ENCODE data around the gene C13orf46.

Gene C13orf46

GRCh38 chr13:113974304-113975281 is 717 bp upstream of the C13orf46 start:
- no peak overlapping the region for H3K27ac ChIP-seq
- DNase-seq (ENCODE audit: low read depth, low spot score): no peak

GRCh38 chr13:113972451-113973217 is 1.2 kb downstream of the C13orf46 start:
- H3K27ac ChIP-seq: no peak overlapping the region
- DNase-seq (ENCODE audit: low read depth, low spot score): no peak

DNA sequence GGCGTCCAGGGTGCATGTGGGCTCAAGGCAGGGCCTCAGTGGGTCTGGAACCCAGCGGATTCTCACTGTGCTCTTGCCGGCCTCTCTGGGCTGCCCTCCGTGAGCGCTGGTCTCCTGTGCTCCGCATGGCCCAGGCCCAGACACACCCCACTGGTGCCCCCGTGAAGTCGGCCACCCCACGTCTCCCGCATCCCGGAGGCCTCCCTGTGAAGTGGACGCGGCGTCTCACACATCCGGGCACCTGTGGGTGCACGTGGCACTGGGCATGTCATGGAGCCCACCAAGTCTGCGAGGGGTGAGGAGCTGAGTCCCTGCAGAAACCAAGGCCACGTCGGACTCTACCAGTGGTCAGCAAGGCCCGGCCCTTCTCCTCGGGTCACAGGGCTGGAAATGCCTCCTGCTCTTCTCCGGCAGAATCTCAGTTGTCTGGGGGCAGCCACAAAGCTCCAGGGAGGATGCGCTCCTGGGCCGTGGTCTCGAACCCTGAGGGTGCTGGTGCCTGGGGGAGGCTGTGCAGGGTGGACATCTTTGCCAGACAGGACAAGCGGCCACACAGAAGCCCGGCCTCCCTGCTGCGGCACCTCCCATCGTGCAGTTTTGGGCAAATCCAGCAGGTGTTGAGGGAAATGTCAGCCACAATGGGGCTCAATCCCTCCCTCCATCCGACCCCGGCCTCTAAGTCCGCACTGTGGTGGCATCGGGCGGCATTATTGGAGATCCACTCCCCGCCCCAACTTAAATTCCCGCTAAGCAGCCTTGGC is 2.2 kb downstream of the C13orf46 start:
- no peak for DNase-seq (ENCODE audit: low read depth, low spot score)
- peak overlapping the region; percentile 49 for H3K27ac ChIP-seq

- H3K27ac ChIP-seq: peak overlapping the region; percentile 49
- peak; percentile 69 for DNase-seq (ENCODE audit: low read depth, low spot score)
Measured at GRCh38 chr13:113970810-113971470, 2.9 kb downstream of the C13orf46 start.

- H3K27ac ChIP-seq: peak overlapping the region; percentile 49
- no peak for DNase-seq (ENCODE audit: low read depth, low spot score)
Measured at GRCh38 chr13:113969973-113970611, 3.8 kb downstream of the C13orf46 start.

GRCh38 chr13:113969311-113969972 is 4.4 kb downstream of the C13orf46 start:
- H3K27ac ChIP-seq: no peak overlapping the region
- DNase-seq (ENCODE audit: low read depth, low spot score): no peak

DNA sequence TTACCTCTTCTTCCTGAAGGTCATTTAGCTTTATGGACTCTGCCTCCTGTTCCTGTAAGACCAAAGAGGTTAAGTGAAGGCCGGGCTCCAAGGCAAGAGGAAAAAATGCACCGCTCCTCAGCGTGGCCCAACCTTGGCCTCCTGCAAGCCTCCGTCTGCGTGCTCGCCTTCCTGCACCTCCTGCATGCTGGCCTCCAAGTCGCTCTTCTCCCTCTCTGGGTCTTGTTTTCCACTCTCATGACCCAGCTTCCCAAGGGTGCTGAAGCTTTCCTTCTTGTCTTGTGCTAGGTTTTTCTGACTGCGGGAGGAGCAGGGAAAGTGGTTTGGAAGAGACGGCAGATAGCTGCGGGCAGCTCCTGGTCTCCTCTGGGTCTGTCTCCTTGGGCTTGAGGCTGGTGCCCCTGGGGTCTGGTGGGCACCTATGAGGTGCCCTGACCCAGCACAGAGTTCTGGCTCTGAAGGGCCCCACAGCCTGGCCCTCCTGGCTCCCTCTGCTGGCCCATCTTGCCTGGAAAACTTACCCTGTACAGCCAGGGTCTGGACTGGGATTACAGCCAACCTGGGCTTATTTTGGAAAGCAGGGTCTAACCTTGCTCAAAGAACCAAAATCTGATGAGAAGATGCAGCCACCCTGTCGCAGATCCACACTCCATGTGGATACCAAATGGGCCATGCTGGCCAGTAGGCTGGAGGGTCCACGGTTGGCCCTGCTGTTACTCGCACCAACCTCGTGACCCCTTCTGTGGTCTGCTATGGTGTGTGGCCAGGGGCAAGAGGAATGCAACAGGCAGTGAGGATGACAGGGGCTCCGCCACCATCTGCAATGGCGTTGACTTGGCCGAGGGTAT is 5.2 kb downstream of the C13orf46 start:
- no peak for DNase-seq (ENCODE audit: low read depth, low spot score)

GRCh38 chr13:113967729-113968462 is 6.0 kb downstream of the C13orf46 start:
- no peak for DNase-seq (ENCODE audit: low read depth, low spot score)
- H3K27ac ChIP-seq: no peak overlapping the region

More for the DNA sequence above, 5.2 kb downstream of the C13orf46 start:
- no peak overlapping the region for H3K27ac ChIP-seq

- no peak for DNase-seq (ENCODE audit: low read depth, low spot score)
- no peak overlapping the region for H3K27ac ChIP-seq
Measured at GRCh38 chr13:113967206-113967720, 6.6 kb downstream of the C13orf46 start.

DNA sequence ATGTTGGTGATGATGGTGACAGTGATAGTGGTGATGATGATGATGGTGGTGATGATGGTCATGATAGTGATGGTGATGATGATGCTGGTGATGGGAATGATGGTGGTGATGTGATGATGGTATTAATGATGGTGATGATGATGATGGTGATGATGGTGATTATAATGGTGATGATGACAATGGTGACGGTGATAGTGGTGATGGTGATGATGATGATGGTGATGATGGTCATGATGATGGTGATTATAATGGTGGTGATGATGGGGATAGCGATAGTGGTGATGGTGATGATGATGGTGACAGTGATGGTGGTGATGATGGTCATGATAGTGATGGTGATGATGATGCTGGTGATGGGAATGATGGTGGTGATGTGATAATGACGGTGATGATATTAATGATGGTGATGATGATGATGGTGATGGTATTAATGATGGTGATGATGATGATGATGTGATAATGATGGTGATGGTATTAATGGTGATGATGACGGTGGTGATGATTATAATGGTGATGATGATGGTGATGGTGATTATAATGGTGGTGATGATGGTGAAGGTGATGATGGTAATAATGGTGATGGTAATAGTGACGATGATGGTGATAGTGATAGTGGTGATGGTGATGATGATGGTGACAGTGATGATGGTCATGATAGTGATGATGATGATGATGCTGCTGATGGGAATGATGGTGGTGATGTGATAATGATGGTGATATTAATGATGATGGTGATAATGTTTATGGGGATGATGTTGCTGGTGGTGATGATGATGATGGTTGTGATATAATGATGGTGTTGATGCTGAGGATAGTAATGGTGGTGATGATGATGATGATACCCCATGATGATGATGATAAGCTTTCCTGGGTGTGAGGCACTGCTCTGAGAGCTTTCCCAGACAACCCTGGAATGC is 7.7 kb downstream of the C13orf46 start:
- no peak for DNase-seq (ENCODE audit: low read depth, low spot score)
- no peak overlapping the region for H3K27ac ChIP-seq

- no peak overlapping the region for H3K27ac ChIP-seq
- DNase-seq (ENCODE audit: low read depth, low spot score): no peak
Measured at GRCh38 chr13:113965383-113965874, 8.4 kb downstream of the C13orf46 start.

- no peak for DNase-seq (ENCODE audit: low read depth, low spot score)
- no peak overlapping the region for H3K27ac ChIP-seq
Measured at GRCh38 chr13:113964251-113964995, 9.5 kb downstream of the C13orf46 start.

GRCh38 chr13:113963376-113963775 is 10.5 kb downstream of the C13orf46 start:
- no peak overlapping the region for H3K27ac ChIP-seq
- DNase-seq (ENCODE audit: low read depth, low spot score): no peak

DNA sequence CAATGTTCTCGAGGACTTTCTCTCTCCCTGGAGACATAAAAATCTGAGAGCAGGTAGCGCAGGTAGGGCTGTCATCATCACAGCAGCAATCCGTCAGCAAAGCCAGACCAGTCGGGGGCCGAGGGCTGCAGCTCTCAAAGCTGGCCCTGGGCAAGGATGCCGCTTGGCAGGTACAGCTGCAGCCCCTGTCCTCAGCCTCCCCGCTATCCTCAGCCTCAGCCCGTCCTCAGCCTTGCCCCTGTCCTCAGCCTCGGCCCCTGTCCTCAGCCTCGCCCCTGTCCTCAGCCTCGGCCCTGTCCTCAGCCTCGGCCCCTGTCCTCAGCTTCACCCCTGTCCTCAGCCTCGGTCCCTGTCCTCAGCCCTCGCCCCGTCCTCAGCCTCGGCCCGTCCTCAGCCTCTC is 10.9 kb downstream of the C13orf46 start:
- no peak overlapping the region for H3K27ac ChIP-seq
- DNase-seq (ENCODE audit: low read depth, low spot score): no peak

DNA sequence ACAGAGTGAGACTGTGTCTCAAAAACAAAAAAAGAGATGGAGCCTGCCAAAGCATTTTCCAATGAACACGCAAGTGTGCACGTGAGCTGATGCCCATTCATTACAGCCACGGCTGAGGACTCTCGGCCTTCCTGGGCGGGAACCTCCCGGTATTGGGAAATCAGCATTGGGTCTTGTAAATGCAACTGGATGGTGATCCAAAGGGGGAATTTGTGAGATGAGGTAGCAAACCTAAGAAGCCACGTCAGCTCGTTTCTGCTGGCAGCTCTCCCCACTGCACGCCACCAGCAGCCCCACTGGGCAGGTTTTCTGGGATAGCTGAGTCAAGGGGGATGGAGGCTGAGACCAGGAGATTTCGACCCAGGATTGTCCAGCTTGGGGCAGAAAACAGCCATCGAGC is 11.5 kb downstream of the C13orf46 start:
- DNase-seq (ENCODE audit: low read depth, low spot score): no peak
- H3K27ac ChIP-seq: no peak overlapping the region

Measured in epithelial cell of prostate (primary cell).